NCI-H82 treated with DMSO at 0.1 percent for 48 hours (cell line): ENCODE measurements around the gene PAQR7.
A peak's percentile ranks its signal among the peaks of the same experiment; 100 is the strongest.

Experiments used
- DNase-seq: peaks from one replicate; lab custom pipeline; 2025; ENCODE audit not compliant: unreplicated experiment; lab: John Stamatoyannopoulos, UW

The PAQR7 gene

DNA sequence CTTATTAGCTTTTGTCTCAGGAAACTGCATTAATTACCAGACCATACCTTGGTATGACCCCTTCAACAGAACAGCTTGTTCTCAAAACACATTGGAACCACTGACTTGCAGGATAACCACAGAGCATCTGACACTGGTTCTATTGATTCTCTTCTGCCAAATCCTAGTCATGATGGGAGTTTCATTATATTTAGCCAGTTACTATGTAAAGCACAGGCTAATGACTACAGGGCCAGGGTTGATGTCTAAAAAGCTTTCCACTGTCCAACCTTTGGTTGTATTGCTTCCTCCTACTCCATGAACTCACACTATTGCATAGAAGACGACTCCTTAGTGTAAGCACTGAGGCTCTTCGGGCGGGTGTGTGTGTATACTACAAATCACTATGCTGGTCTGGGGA lies 27.0 kb upstream of the PAQR7 start:
- no peak for DNase-seq

DNA sequence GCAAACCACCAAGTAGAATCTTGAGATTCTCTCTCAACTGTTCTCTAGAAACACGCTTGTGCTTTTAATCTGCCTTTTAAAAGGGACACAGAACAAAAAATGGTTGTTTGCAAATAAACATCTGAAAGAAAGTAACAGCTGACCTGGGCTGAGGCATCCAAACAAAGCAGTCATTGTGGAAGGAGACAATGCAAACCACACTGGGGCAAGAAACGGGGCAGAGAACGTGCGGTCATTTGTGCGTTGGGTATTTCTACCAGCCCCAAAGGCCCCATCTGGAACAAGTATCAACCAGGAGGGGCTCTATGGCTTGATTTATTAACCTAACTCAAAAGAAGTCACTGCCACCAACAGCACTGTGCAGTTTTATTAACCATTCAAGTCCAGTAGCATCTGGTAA lies 24.7 kb upstream of the PAQR7 start:
- DNase-seq = no peak

DNA sequence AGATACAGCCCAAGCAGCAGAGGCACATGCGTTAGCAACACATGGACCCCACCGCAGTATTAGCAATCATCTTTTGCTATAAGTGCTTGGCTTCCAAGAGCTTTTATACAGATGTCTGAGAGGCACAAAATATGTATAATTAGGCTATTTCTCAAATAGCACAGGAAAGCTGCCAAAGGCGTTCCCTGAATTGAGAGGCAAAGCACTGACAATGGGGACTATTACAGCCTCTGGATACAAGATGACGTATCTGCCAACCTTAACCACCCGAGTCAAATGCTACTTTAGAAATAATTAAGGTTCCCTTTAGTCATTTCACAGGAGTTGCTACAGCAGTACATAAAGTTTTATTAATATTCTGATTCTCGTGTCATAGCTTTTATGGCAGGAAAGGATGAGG lies 24.3 kb upstream of the PAQR7 start:
- no peak for DNase-seq

DNA sequence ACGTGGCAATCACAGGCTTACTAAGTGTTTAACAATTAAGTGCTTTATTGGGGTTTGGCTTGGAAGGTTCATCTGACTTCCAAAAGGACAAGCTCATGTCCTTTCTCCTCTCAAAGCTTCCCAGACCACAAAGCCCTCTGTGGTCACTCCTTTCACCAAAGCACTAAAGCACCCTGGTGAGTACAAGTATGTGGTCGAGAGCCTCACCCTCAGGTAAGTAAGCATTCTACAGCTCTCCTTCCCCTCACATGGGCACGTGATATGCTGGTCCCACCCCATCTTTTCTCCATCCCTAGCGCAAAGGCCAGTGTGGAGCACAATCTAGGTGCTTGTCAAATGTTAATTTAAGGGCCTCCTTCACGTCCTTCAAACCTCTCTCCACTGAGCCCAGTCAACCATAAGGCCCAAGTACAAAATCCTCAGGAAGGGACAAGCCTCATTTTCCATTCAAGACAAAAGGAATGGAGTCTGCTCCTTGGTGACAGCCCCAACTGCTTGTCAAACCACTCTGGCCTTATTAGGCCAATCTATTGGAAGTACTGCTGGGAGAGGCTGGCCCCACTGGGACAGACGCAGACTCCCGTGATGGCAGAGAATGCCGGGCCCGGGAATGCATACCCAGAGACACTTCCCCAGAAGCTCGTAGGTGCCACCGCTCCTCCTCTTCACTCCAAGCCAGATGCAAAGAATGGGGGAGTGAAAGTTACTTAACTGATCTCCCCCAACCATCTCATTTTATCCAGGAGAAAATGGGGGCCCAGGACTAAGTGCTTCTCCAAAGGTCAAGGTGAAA lies 22.9 kb upstream of the PAQR7 start:
- DNase-seq = no peak

DNA sequence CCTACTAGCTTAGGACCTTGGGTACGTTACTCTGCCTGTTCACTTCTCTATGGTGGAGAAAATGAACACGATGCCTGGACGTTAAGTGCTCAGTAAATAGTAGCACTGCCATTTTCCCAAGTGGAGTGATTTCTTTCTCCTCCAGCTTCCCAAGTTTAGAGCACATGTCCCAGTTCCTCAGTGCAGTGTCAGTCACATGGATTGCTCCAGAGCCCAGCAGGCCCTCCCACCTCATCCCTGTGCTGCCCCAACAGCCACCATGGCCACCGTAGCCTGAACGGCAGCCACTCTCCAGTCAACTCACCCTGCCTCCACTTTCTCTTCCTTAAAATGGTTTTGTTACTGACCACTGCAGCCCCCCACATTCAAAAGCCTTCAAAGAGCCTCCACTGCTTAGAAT lies 22.2 kb upstream of the PAQR7 start:
- DNase-seq = peak; percentile 59

GRCh38 chr1:25896266-25896665 lies 20.8 kb upstream of the PAQR7 start:
- no peak for DNase-seq

DNA sequence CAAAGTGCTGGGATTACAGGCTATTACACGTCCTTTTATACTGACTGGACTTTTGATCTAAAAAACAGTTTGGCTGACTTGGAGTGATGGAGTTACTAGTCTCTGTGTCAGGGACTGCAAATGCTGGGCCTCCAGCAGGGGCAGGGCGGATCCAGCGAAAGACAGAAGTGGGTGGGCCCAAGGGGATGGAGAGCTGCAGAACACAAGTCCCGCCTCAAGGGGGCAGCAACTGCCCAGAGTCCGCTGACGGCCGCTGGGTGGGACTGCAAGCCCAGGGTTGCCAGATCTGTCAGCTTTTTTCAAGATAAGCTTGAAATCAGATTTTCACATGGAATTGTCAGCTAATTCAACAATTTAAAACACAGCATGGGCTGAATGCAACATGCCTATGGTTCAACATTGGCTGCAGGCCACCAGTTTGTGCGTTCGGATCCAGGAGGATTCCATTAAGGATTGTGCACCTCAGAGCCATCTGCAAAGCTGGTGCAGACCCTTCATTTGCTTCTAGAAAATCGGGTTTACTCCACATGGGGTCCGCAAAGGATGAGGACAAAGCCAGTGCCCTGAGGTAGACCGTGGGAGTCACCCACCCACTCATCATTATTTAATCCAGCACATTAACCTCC lies 20.0 kb upstream of the PAQR7 start:
- peak; percentile 78 for DNase-seq

DNA sequence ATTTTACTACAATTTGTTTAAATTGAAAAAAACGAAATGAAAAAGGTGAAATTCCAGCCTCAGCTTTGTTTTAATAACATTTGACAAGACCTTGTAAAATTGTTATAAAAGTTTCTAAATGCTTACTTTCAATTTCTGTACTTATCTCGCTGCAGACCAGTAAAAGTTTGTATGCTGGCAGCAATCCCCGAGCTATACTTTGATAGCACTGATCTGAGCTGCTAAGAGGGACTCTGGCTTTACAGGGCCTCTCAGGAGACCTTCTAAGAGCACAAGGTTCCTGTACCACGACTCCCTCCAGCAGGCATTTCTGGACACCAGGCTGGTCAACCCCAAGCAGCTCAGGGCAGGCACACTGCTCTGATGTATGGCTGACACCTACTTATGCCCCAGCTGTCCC lies 17.6 kb upstream of the PAQR7 start:
- no peak for DNase-seq

- no peak for DNase-seq
Measured at GRCh38 chr1:25891606-25892005, 16.1 kb upstream of the PAQR7 start.

- DNase-seq = no peak
Measured at GRCh38 chr1:25890239-25891034, 14.9 kb upstream of the PAQR7 start.

DNA sequence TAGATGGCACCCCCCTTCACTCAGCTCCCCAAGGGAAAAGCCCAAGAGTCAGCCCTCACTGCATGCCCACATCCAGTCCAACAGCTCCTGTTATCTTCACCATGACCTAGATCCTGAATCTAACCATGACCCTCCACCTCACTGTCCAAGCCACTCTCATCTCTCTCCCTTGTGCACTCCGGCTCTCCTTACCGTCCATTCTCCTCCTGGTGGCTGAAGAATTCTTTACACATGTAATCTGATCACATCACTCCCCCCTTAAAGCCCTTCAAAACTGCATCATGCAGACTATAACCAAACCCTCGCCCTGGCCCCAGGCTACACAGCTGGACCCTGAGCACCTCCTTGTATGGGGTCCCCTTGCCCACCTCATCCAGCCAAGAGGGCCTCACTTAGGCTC lies 14.0 kb upstream of the PAQR7 start:
- no peak for DNase-seq

- no peak for DNase-seq
Measured at GRCh38 chr1:25888426-25888987, 13.0 kb upstream of the PAQR7 start.

DNA sequence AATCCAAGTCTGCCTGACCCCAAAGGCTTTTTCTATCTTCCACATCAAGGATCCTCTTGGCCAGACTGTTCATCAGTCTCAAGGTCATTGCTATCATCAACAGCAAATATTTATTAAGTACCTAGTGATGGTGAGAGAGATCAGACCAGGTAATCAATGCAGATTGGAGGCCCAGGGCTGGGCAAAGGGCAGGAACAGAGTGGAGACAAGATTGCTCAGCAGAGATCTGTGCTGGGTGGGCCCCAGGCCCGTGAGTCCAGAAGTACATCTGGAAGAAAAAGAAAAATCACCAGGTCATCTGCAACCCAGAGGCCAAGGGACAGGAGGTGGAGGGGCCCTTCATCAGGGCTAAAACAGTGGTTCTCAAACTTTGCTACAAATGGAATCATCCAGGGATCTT lies 10.1 kb upstream of the PAQR7 start:
- no peak for DNase-seq

GRCh38 chr1:25881266-25881665 lies 5.8 kb upstream of the PAQR7 start:
- no peak for DNase-seq

GRCh38 chr1:25880518-25880917 lies 5.0 kb upstream of the PAQR7 start:
- no peak for DNase-seq

DNA sequence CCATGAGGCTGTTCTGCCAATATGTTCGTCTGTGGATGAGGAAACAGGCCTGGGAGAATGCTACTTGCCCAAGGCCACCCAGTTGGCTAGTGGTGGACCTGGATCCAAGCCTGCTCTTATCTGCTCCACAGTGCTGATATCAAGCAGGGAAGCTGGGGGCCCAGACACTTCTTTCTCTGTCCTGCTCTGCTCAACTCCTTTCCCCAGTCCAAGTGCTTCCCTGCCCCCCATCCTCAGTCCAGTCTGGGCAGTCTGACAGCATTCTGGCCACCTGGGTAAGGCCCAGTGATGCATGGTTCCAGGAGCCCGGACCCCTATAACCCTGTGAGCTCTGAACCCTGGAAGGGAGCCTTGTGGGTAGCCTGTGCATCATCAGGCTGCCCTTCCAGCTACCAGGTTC lies 4.2 kb upstream of the PAQR7 start:
- no peak for DNase-seq

DNA sequence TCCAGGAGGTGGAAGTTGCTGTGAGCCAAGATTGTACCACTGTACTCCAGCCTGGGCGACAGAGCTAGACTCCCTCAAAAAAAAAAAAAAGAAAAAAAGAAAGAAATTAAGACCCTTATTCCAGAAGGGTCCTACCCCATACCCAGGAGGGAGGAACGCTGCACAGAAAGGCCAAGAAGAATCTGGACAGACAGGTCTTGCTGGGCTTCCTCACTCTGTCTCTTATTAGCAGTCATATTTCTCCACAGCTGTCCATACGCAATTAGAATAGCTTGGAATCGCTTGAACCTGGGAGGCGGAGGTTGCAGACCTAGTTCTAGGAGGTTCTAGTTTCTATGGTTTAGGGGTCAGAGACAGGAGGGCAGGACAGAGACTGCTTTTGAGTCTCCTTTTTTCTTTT lies 3.2 kb upstream of the PAQR7 start:
- DNase-seq = no peak

DNA sequence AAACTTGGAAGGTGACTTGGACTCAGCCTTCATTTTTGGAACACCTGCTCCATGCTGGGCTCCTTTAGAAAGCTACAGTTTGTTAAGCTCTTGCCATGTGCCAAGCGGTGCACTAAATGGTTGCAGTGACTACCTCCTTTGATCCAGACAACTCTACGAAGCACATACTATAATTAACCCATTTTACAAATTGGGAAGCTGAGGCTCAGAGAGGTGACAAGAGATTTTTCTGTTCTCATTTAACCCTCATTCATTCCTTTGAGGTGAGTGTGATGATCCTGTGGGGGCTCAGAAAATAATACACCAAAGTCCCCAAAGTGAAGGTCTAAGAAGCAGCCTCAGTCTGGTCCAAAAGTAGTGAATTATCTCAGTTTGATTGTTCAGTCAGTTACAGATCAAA lies 1.6 kb upstream of the PAQR7 start:
- no peak for DNase-seq

GRCh38 chr1:25876693-25877077 lies 1.2 kb upstream of the PAQR7 start:
- no peak for DNase-seq

- DNase-seq = no peak
Measured at GRCh38 chr1:25875856-25876692, 566 bp upstream of the PAQR7 start.

DNA sequence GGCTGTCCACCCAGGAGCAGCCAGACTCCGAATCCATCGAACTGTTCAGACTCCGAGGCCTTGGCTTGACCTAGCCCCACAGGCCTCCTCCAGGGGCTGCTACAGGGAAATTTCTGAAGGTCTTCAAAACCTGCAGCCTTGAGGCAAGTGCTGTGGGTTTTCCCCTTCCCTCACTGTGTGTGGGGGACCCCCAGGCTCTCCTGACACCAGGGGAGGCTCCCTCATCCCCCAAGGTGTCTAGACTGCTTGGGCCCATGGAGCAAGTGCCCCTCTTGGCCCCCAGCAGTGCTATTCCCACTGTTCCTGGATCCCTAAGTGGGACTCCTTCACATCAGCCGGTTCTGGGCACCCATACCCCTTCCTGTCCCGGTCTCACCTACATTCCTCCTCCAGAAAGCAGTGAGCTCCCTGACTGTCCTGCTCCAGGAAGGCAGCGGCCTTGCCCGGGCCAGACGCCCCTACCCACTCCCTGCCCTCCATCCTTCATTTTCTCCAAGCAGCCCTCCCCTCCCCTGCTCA lies 814 bp downstream of the PAQR7 start:
- DNase-seq = no peak
